Measurements from ENCODE around the gene TBX4. TPM values are rescaled to one million over a fixed set of nuclear protein-coding genes. Genes with fewer than 3 reads are reported as not detected.

TBX4 gene
- total RNA-seq, 1 donor from 2014 or later: not detected

DNA sequence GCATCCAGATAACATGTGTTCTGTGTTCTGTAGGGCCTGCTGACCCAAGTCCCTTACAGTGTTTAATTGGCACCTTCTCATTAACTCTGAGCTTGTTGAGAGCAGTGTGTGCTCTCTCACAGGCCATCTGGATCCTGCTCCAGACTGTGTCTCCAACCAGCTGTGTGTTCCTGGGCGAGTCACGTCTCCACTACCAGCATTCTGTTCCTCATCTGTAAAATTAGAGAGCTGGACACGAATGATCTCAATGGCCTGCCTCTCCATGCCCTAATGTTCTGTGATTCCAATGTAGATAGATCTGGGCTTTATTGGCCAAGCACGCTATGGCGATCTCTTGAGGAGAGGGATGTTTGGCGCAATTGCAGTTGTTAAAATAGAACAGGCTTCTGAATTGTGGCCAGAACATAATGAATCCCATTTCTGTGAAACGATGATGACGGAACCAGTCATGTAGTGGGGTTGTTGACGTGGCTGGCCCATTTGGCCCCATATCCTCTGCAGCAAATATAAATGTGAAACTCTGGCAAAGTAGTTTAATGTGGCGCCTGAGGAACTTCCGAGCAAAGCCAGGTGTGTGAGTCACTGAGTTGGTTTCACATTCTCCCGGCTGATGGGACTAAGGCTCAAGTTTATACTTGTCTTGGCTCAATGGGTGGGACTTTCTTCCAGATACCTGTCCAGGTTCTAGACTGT lies 22.2 kb downstream of the TBX4 start:
- DNase-seq (ENCODE audit: low spot score): no peak
- H3K9ac ChIP-seq: no peak overlapping the region
- H3K27me3 ChIP-seq: peaks cover 3% of the 10 kb centered on the region
- H3K27ac ChIP-seq: no peak overlapping the region
- H3K4me1 Mint-ChIP-seq: no peaks in the 10 kb centered on the region
- no peaks in the 10 kb centered on the region for H3K4me1 ChIP-seq
- no peaks in the 10 kb centered on the region for H3K9me3 ChIP-seq (ENCODE audit: low read depth)
- H4K20me1 ChIP-seq (ENCODE audit: low read depth): no peaks in the 10 kb centered on the region
- no peak overlapping the region for H3K27ac Mint-ChIP-seq
- H3K27me3 Mint-ChIP-seq (ENCODE audit: insufficient read depth, low read depth): peaks cover 8% of the 10 kb centered on the region
- H3K36me3 ChIP-seq: no peaks in the 10 kb centered on the region
- H3F3A ChIP-seq (ENCODE audit: low read depth): no peaks in the 10 kb centered on the region
- TF ChIP-seq EZH2 (IDR thresholded peaks at IDR 0.05) (no peak), EZH2phosphoT487 (IDR thresholded peaks at IDR 0.05) (no peak), CTCF (IDR thresholded peaks at IDR 0.05) (no peak)
- no peak overlapping the region for H3K4me3 ChIP-seq
- H3K4me2 ChIP-seq: no peak overlapping the region
- H3K79me2 ChIP-seq (ENCODE audit: low read depth): no peaks in the 10 kb centered on the region
- H3K4me3 Mint-ChIP-seq: no peak overlapping the region
- H3K36me3 Mint-ChIP-seq: no peaks in the 10 kb centered on the region
- no peak overlapping the region for H2AFZ ChIP-seq (replicated peaks)
- H3K9me3 Mint-ChIP-seq: no peaks in the 10 kb centered on the region

DNA sequence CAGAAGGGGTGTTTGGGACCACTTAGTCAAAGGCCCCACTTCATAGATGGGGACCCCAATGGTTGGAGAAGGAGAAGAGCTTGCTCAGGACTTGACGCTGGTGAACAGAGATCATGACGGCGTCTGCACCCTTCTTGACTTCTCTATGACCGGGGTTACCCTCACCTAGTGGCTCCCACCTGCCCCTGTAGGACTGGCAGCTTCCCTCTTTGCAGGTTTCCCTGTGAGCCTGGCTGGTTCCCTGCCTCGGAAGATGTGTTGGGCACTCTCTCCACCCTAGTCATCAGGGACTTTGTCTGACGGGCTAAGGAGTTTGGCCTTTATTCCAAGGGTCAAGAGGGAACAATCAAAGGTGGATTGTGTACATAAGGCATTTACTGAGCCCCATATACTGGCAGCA lies 22.7 kb downstream of the TBX4 start:
- Histone ChIP-seq H3F3A (ENCODE audit: low read depth) (no peaks in the 10 kb centered on the region), H3K9me3 (ENCODE audit: low read depth) (no peaks in the 10 kb centered on the region), H3K9ac (no peak overlapping the region), H4K20me1 (ENCODE audit: low read depth) (no peaks in the 10 kb centered on the region), H3K4me2 (no peak overlapping the region), H3K79me2 (ENCODE audit: low read depth) (no peaks in the 10 kb centered on the region), H3K27ac (no peak overlapping the region), H2AFZ (replicated peaks) (no peak overlapping the region), H3K36me3 (no peaks in the 10 kb centered on the region), H3K27me3 (no peaks in the 10 kb centered on the region), H3K4me1 (no peaks in the 10 kb centered on the region), H3K4me3 (no peak overlapping the region)
- Mint-ChIP-seq H3K36me3 (no peaks in the 10 kb centered on the region), H3K27me3 (ENCODE audit: insufficient read depth, low read depth) (peaks cover 8% of the 10 kb centered on the region), H3K27ac (no peak overlapping the region), H3K9me3 (no peaks in the 10 kb centered on the region), H3K4me3 (peak overlapping the region; percentile 2), H3K4me1 (no peaks in the 10 kb centered on the region)
- DNase-seq (ENCODE audit: low spot score): no peak
- TF ChIP-seq EZH2phosphoT487 (IDR thresholded peaks at IDR 0.05): no peak
- TF ChIP-seq CTCF (IDR thresholded peaks at IDR 0.05): no peak
- TF ChIP-seq EZH2 (IDR thresholded peaks at IDR 0.05): no peak

DNA sequence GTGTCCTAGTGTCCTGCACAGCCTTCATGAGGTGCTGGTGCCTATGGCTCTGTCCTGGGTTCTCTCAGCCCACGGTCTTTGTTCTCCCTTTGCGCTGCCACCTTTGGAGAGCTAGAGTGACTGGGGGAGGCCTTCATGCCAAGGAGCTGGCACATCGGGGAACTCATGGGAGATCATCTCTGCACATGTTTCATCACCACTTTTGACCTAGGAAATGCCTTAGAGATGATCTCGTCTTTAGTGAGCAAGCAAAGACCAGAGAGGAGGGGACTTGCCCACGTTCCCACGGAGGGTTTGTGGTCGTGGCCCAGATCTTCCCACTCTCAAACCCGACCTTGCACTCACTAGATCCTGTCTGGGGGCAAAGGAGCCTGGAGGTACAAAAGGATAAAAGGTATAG lies 23.5 kb downstream of the TBX4 start:
- no peaks in the 10 kb centered on the region for H3K4me1 ChIP-seq
- H3K9me3 ChIP-seq (ENCODE audit: low read depth): no peaks in the 10 kb centered on the region
- Mint-ChIP-seq H3K4me3 (no peak overlapping the region), H3K9me3 (no peaks in the 10 kb centered on the region), H3K27ac (no peak overlapping the region), H3K36me3 (no peaks in the 10 kb centered on the region), H3K4me1 (no peaks in the 10 kb centered on the region), H3K27me3 (ENCODE audit: insufficient read depth, low read depth) (peaks cover 5% of the 10 kb centered on the region)
- no peaks in the 10 kb centered on the region for H3K36me3 ChIP-seq
- H3F3A ChIP-seq (ENCODE audit: low read depth): no peaks in the 10 kb centered on the region
- H3K79me2 ChIP-seq (ENCODE audit: low read depth): no peaks in the 10 kb centered on the region
- no peak overlapping the region for H3K4me3 ChIP-seq
- H3K9ac ChIP-seq: no peak overlapping the region
- DNase-seq (ENCODE audit: low spot score): no peak
- TF ChIP-seq CTCF (IDR thresholded peaks at IDR 0.05) (no peak), EZH2phosphoT487 (IDR thresholded peaks at IDR 0.05) (no peak), EZH2 (IDR thresholded peaks at IDR 0.05) (no peak)
- no peak overlapping the region for H3K27ac ChIP-seq
- no peak overlapping the region for H2AFZ ChIP-seq (replicated peaks)
- H3K4me2 ChIP-seq: no peak overlapping the region
- no peaks in the 10 kb centered on the region for H3K27me3 ChIP-seq
- H4K20me1 ChIP-seq (ENCODE audit: low read depth): no peaks in the 10 kb centered on the region
